Smooth muscle cell (in vitro differentiated cells): ENCODE measurements around the gene TMPRSS4. TPM values are rescaled to one million over a fixed set of nuclear protein-coding genes. Genes with fewer than 3 reads are reported as not detected.

Experiments
- DNase-seq: peaks from one replicate; lab custom pipeline; 2025; ENCODE audit not compliant: unreplicated experiment; lab: John Stamatoyannopoulos, UW
- H2AFZ ChIP-seq: fragments of 200-600 bp; sonication (generic); 2 replicates; pipeline ENCODE4 v1.6.0; 2016; ENCODE audit warnings: antibody characterized with exemption, low read depth, mild to moderate bottlenecking
- H3F3A ChIP-seq: fragments of 200-600 bp; sonication (generic); 2 replicates; pipeline ENCODE4 v1.6.0; 2017; ENCODE audit warnings: antibody characterized with exemption, low read depth
- H3K27ac ChIP-seq: fragments of 200-600 bp; sonication (generic); 2 replicates; pipeline ENCODE4 v1.5.1; 2016; ENCODE audit warnings: low read depth, mild to moderate bottlenecking
- H3K27me3 ChIP-seq: fragments of 200-600 bp; sonication (generic); 2 replicates; pipeline ENCODE4 v1.6.1; 2016; ENCODE audit warnings: low read depth, mild to moderate bottlenecking
- H3K36me3 ChIP-seq: fragments of 200-600 bp; sonication (generic); 2 replicates; pipeline ENCODE4 v1.5.1; 2016; ENCODE audit warnings: low read depth
- H3K4me1 ChIP-seq: fragments of 200-600 bp; sonication (generic); 2 replicates; pipeline ENCODE4 v1.5.1; 2016; ENCODE audit warnings: low read depth
- H3K4me2 ChIP-seq: fragments of 200-600 bp; sonication (generic); 2 replicates; pipeline ENCODE4 v1.6.0; 2016; ENCODE audit warnings: mild to moderate bottlenecking
- H3K4me3 ChIP-seq: fragments of 200-600 bp; sonication (generic); 2 replicates; pipeline ENCODE4 v1.5.1; 2016; ENCODE audit warnings: mild to moderate bottlenecking
- H3K79me2 ChIP-seq: fragments of 200-600 bp; sonication (generic); 2 replicates; pipeline ENCODE4 v1.6.0; 2016; ENCODE audit warnings: low read depth, mild to moderate bottlenecking
- H3K9ac ChIP-seq: fragments of 200-600 bp; sonication (generic); 2 replicates; pipeline ENCODE4 v1.6.0; 2016; ENCODE audit warnings: low read depth
- H3K9me3 ChIP-seq: fragments of 200-600 bp; sonication (generic); replicated peaks from 2 replicates; pipeline ENCODE4 v1.5.1; 2016; ENCODE audit warnings: low read depth
- H4K20me1 ChIP-seq: fragments of 200-600 bp; sonication (generic); 2 replicates; pipeline ENCODE4 v1.6.0; 2016; ENCODE audit warnings: low read depth
- WGBS: methylation state at CpG from one replicate; pipeline ENCODE4 v1.1.7; 2016; ENCODE audit warnings: low lambda C conversion rate; 5-methylcytosine and 5-hydroxymethylcytosine counted together
- polyA plus RNA-seq: library from polyadenylated mRNA; unstranded; fragments of >200 nt; fragmentation: Nextera tagmentation; extraction: Ambion mirVana; gene quantifications from 2 replicates; pipeline ENCODE4 v1.2.1, GENCODE V29; 2016
- total RNA-seq: library from RNA; depleted of rRNA; stranded (reverse); fragments of >200 nt; gene quantifications from 2 replicates; pipeline ENCODE4 v1.2.3, GENCODE V29; 2014
- TF ChIP-seq, protein P1 (sequence below): fragments of 200-600 bp; sonication (generic); IDR thresholded peaks from 2 replicates; pipeline ENCODE4 v1.5.1; 2017; ENCODE audit warnings: borderline replicate concordance, mild to moderate bottlenecking, antibody characterized with exemption; ENCODE audit not compliant: insufficient read depth, poor library complexity, severe bottlenecking

TMPRSS4 gene
- total and polyA plus RNA-seq, 2 experiments from 2014 or later, result 7.4 TPM; not detected in 1

GRCh38 chr11:118099838-118100556 lies 23.1 kb downstream of the TMPRSS4 start:
- Histone ChIP-seq H4K20me1 (no peaks in the 10 kb centered on the region), H2AFZ (no peak overlapping the region), H3K27me3 (peaks cover 4% of the 10 kb centered on the region), H3K27ac (no peak overlapping the region), H3K4me1 (no peaks in the 10 kb centered on the region), H3K9ac (no peak overlapping the region), H3K36me3 (no peaks in the 10 kb centered on the region), H3K79me2 (no peaks in the 10 kb centered on the region), H3K4me2 (no peak overlapping the region), H3K4me3 (no peak overlapping the region), H3F3A (no peaks in the 10 kb centered on the region), H3K9me3 (no peaks in the 10 kb centered on the region)
- 86% methylated on average over 10 of the region's 10 CpGs for WGBS
- DNase-seq, result no peak
- TF ChIP-seq, protein P1, sequence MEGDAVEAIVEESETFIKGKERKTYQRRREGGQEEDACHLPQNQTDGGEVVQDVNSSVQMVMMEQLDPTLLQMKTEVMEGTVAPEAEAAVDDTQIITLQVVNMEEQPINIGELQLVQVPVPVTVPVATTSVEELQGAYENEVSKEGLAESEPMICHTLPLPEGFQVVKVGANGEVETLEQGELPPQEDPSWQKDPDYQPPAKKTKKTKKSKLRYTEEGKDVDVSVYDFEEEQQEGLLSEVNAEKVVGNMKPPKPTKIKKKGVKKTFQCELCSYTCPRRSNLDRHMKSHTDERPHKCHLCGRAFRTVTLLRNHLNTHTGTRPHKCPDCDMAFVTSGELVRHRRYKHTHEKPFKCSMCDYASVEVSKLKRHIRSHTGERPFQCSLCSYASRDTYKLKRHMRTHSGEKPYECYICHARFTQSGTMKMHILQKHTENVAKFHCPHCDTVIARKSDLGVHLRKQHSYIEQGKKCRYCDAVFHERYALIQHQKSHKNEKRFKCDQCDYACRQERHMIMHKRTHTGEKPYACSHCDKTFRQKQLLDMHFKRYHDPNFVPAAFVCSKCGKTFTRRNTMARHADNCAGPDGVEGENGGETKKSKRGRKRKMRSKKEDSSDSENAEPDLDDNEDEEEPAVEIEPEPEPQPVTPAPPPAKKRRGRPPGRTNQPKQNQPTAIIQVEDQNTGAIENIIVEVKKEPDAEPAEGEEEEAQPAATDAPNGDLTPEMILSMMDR, result no peak

GRCh38 chr11:118100691-118101232 lies 23.9 kb downstream of the TMPRSS4 start:
- WGBS, result 70% methylated on average over 3 of the region's 3 CpGs
- no peak overlapping the region for H3K4me3 ChIP-seq
- no peaks in the 10 kb centered on the region for H3K79me2 ChIP-seq
- H4K20me1 ChIP-seq, result no peaks in the 10 kb centered on the region
- no peaks in the 10 kb centered on the region for H3K9me3 ChIP-seq
- no peaks in the 10 kb centered on the region for H3F3A ChIP-seq
- no peak overlapping the region for H2AFZ ChIP-seq
- H3K27ac ChIP-seq, result no peak overlapping the region
- H3K27me3 ChIP-seq, result peaks cover 4% of the 10 kb centered on the region
- H3K4me2 ChIP-seq, result no peak overlapping the region
- H3K9ac ChIP-seq, result no peak overlapping the region
- no peak for DNase-seq
- TF ChIP-seq, protein P1, result no peak
- no peaks in the 10 kb centered on the region for H3K36me3 ChIP-seq
- H3K4me1 ChIP-seq, result no peaks in the 10 kb centered on the region

- Histone ChIP-seq H3K36me3 (no peaks in the 10 kb centered on the region), H3F3A (no peaks in the 10 kb centered on the region), H3K4me3 (no peak overlapping the region), H3K27me3 (peaks cover 4% of the 10 kb centered on the region), H3K9ac (no peak overlapping the region), H3K27ac (no peak overlapping the region), H2AFZ (no peak overlapping the region), H4K20me1 (no peaks in the 10 kb centered on the region), H3K9me3 (no peaks in the 10 kb centered on the region), H3K4me2 (no peak overlapping the region), H3K79me2 (no peaks in the 10 kb centered on the region), H3K4me1 (no peaks in the 10 kb centered on the region)
- TF ChIP-seq, protein P1, result no peak
- WGBS, result 91% methylated on average over 13 of the region's 13 CpGs
- DNase-seq, result no peak
Observed at GRCh38 chr11:118102721-118103261, 25.9 kb downstream of the TMPRSS4 start.
